ENCODE data around the gene FYB1.

- TF ChIP-seq, protein P1, sequence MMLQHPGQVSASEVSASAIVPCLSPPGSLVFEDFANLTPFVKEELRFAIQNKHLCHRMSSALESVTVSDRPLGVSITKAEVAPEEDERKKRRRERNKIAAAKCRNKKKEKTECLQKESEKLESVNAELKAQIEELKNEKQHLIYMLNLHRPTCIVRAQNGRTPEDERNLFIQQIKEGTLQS (CRISPR knock-in tag; conservative IDR thresholded peaks at IDR 0.05) = no peak
- TF ChIP-seq E2F1 (CRISPR knock-in tag; IDR thresholded peaks at IDR 0.05) (no peak), MAX (CRISPR knock-in tag; IDR thresholded peaks at IDR 0.05) (no peak), IRF1 (CRISPR knock-in tag; IDR thresholded peaks at IDR 0.05) (no peak), SMAD3 (CRISPR knock-in tag; IDR thresholded peaks at IDR 0.05; ENCODE audit: borderline replicate concordance) (no peak), RELA (CRISPR knock-in tag; IDR thresholded peaks at IDR 0.05; ENCODE audit: borderline replicate concordance) (no peak), NFYB (CRISPR knock-in tag; conservative IDR thresholded peaks at IDR 0.05; ENCODE audit: low read depth) (no peak), ZNF138 (CRISPR knock-in tag; conservative IDR thresholded peaks at IDR 0.05) (no peak), TEAD4 (CRISPR knock-in tag; IDR thresholded peaks at IDR 0.05) (no peak)
- TF ChIP-seq, protein P2, sequence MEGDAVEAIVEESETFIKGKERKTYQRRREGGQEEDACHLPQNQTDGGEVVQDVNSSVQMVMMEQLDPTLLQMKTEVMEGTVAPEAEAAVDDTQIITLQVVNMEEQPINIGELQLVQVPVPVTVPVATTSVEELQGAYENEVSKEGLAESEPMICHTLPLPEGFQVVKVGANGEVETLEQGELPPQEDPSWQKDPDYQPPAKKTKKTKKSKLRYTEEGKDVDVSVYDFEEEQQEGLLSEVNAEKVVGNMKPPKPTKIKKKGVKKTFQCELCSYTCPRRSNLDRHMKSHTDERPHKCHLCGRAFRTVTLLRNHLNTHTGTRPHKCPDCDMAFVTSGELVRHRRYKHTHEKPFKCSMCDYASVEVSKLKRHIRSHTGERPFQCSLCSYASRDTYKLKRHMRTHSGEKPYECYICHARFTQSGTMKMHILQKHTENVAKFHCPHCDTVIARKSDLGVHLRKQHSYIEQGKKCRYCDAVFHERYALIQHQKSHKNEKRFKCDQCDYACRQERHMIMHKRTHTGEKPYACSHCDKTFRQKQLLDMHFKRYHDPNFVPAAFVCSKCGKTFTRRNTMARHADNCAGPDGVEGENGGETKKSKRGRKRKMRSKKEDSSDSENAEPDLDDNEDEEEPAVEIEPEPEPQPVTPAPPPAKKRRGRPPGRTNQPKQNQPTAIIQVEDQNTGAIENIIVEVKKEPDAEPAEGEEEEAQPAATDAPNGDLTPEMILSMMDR (IDR thresholded peaks at IDR 0.05) = no peak
- TF ChIP-seq, protein P3, sequence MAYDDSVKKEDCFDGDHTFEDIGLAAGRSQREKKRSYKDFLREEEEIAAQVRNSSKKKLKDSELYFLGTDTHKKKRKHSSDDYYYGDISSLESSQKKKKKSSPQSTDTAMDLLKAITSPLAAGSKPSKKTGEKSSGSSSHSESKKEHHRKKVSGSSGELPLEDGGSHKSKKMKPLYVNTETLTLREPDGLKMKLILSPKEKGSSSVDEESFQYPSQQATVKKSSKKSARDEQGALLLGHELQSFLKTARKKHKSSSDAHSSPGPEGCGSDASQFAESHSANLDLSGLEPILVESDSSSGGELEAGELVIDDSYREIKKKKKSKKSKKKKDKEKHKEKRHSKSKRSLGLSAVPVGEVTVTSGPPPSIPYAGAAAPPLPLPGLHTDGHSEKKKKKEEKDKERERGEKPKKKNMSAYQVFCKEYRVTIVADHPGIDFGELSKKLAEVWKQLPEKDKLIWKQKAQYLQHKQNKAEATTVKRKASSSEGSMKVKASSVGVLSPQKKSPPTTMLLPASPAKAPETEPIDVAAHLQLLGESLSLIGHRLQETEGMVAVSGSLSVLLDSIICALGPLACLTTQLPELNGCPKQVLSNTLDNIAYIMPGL (CRISPR knock-in tag; IDR thresholded peaks at IDR 0.05) = no peak
Observed at GRCh38 chr5:39073767-39074016, 145.7 kb downstream of the FYB1 start.

Data from WTC11 (cell line).